Mucosa of rectum (tissue), 2 donors: Measurements from ENCODE around the gene CD164L2.
A peak's percentile ranks its signal among the peaks of the same experiment; 100 is the strongest.

Experiments
- H3K27ac ChIP-seq, 2 donors: one replicate each; pipeline ENCODE4 v1.7.0; 2013; ENCODE audit warnings: inconsistent platforms in 2 of 2, low read depth in 2 of 2, low read length in 2 of 2
- H3K27me3 ChIP-seq, 2 donors: one replicate each; pipeline ENCODE4 v1.7.0; 2013; ENCODE audit warnings: low read length in 2 of 2; ENCODE audit not compliant: control insufficient read depth in 2 of 2, insufficient read depth in 2 of 2
- H3K36me3 ChIP-seq, 2 donors: one replicate each; pipeline ENCODE4 v1.7.0; 2013; ENCODE audit warnings: low read length in 2 of 2; ENCODE audit not compliant: control insufficient read depth in 2 of 2, insufficient read depth in 2 of 2
- H3K4me1 ChIP-seq, 2 donors: one replicate each; pipeline ENCODE4 v1.7.0; 2013; ENCODE audit warnings: low read length in 2 of 2, mild to moderate bottlenecking in 1 of 2; ENCODE audit not compliant: control insufficient read depth in 2 of 2, insufficient read depth in 2 of 2
- H3K4me3 ChIP-seq, 2 donors: one replicate each; pipeline ENCODE4 v1.7.0; 2013; ENCODE audit warnings: low read length in 2 of 2
- H3K9ac ChIP-seq, 2 donors: one replicate each; pipeline ENCODE4 v1.7.0; 2013; ENCODE audit warnings: low read length in 2 of 2, low read depth in 1 of 2, mild to moderate bottlenecking in 1 of 2
- H3K9me3 ChIP-seq, 2 donors: one replicate each; pipeline ENCODE4 v1.7.0; 2013; ENCODE audit warnings: low read length in 2 of 2; ENCODE audit not compliant: control insufficient read depth in 2 of 2
- donor health status: healthy.
- donor health status: Normal muscosa, but diverticular disease.

The CD164L2 gene

DNA sequence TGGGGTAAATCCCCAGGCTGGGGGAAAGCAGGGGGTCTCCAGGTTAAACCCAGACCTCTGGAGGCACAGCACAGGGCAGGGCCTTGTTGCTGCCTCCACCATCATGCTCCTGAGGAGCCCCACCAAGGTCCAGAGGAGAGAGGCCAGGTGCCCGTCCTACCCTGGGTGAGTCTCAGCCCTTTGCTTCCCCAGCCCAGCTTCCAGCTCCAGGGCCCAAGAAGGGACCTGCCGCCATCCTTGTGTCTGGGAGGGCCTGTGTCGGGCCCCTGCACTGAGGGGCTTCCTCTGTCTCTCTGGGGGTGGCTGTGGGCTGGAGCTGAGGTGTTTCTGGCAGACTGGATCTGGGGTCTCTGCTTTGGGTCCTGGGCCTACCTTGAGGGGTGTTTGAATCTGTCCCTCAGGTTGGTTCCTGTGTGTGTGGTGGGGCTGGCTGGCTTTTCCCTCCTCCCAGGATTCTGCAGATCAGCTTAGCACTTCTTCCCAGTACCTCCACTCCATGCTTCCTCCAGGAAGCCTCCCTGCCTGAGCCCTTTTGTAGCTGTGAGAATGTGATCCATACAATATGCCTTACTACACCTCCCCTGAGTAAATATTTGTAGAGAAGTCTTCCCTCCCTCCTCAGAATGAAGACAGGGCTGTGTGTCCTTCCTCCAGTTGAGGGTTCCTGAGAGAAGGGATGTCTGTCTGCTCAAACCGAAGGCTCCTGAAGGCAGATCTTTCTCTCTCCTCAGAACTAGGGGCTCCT lies 15.4 kb upstream of the CD164L2 start:
- H3K4me3 ChIP-seq: no peak overlapping the region
- peaks cover 14 to 25% of the 10 kb centered on the region in 2 donors for H3K4me1 ChIP-seq
- H3K9me3 ChIP-seq: no peaks in the 10 kb centered on the region
- no peaks in the 10 kb centered on the region for H3K36me3 ChIP-seq
- no peak overlapping the region for H3K9ac ChIP-seq
- H3K27ac ChIP-seq: no peak overlapping the region
- H3K27me3 ChIP-seq: no peaks in the 10 kb centered on the region

- Histone ChIP-seq H3K4me3 (no peak overlapping the region), H3K9ac (no peak overlapping the region), H3K4me1 (peaks cover 7 to 19% of the 10 kb centered on the region in 2 donors), H3K27ac (no peak overlapping the region), H3K36me3 (no peaks in the 10 kb centered on the region), H3K27me3 (no peaks in the 10 kb centered on the region), H3K9me3 (no peaks in the 10 kb centered on the region)
Observed at GRCh38 chr1:27397749-27398148, 14.6 kb upstream of the CD164L2 start.

DNA sequence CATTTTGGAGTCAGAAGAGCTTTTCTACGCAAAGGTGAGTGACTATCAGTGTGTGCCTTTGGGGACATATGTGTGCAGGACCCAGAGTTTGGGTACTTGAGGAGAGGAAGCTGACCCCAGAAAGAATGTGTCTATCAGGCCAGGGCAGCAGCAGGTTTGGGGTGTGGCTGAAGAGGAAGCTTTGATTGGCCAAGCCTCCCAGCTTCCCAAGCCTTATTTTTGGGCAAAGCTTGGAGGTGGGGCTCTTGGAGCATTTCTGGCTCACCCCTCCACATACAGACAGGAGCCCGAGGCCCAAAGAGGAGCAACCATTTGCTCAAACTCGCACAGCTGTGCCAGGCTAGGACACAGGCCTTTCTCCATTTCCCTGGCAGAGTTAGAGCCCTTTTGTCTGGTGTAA lies 14.0 kb upstream of the CD164L2 start:
- H3K27me3 ChIP-seq: no peaks in the 10 kb centered on the region
- H3K9ac ChIP-seq: no peak overlapping the region
- no peaks in the 10 kb centered on the region for H3K36me3 ChIP-seq
- no peak overlapping the region for H3K4me3 ChIP-seq
- H3K9me3 ChIP-seq: no peaks in the 10 kb centered on the region
- H3K27ac ChIP-seq: no peak overlapping the region
- H3K4me1 ChIP-seq: peaks cover 1 to 15% of the 10 kb centered on the region in 2 donors

DNA sequence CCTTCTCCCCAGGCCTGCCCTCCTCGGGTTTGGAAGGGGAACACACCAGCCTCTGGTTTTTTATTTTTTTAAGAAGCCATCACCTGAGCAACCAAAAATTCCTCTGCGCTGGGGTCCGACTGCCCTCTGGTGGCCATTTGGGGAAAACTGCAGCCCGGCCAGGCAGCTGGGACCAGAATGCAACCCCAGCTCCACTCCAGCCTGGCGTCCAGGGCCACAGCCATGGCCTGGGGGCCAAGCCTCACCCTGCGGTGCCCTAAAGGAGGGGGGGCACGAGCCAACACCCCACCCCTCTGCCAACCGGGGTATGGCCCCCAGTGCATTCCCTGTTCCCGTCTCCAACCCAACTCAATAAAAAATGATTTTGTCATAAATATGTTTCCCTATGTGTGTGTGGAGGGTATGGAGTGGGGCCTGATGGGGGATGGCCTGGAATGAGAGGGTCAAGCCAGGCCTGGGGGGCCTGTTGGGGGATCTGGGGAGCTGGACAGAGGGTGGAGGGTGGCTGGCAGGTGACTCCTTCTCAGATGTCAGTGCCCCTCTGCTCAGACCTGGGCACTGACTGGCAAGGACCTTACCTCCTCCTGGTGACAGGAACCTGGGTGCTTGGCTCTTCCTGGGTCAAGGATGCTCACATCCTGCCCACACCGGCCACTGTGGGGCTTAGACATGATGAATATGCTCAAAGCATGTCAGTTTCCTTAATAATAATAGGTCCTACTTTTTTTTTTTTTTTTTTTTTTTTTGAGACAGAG lies 12.5 kb upstream of the CD164L2 start:
- Histone ChIP-seq H3K4me1 (peaks cover 9 to 20% of the 10 kb centered on the region in 2 donors), H3K27ac (no peak overlapping the region), H3K27me3 (peaks cover 0 to 3% of the 10 kb centered on the region in 2 donors), H3K9ac (no peak overlapping the region), H3K9me3 (no peaks in the 10 kb centered on the region), H3K4me3 (no peak overlapping the region), H3K36me3 (no peaks in the 10 kb centered on the region)

- no peak overlapping the region for H3K27ac ChIP-seq
- peaks cover 9 to 20% of the 10 kb centered on the region in 2 donors for H3K4me1 ChIP-seq
- H3K9ac ChIP-seq: no peak overlapping the region
Observed at GRCh38 chr1:27394925-27395324, 11.8 kb upstream of the CD164L2 start.

GRCh38 chr1:27394282-27394658 lies 11.1 kb upstream of the CD164L2 start:
- Histone ChIP-seq H3K4me3 (no peak overlapping the region), H3K4me1 (peaks cover 9 to 20% of the 10 kb centered on the region in 2 donors), H3K9ac (no peak overlapping the region), H3K36me3 (no peaks in the 10 kb centered on the region), H3K27ac (no peak overlapping the region), H3K27me3 (peaks cover 0 to 3% of the 10 kb centered on the region in 2 donors), H3K9me3 (no peaks in the 10 kb centered on the region)

More at GRCh38 chr1:27394925-27395324, 11.8 kb upstream of the CD164L2 start:
- Histone ChIP-seq H3K9me3 (no peaks in the 10 kb centered on the region), H3K27me3 (peaks cover 0 to 3% of the 10 kb centered on the region in 2 donors), H3K4me3 (no peak overlapping the region), H3K36me3 (no peaks in the 10 kb centered on the region)

- H3K27me3 ChIP-seq: peaks cover 0 to 3% of the 10 kb centered on the region in 2 donors
- no peak overlapping the region for H3K9ac ChIP-seq
- H3K27ac ChIP-seq: no peak overlapping the region
- no peak overlapping the region for H3K4me3 ChIP-seq
- no peaks in the 10 kb centered on the region for H3K36me3 ChIP-seq
- no peaks in the 10 kb centered on the region for H3K9me3 ChIP-seq
- peaks cover 9 to 16% of the 10 kb centered on the region in 2 donors for H3K4me1 ChIP-seq
Observed at GRCh38 chr1:27393641-27394281, 10.6 kb upstream of the CD164L2 start.

- no peak overlapping the region for H3K27ac ChIP-seq
Observed at GRCh38 chr1:27392778-27393635, 9.9 kb upstream of the CD164L2 start.

DNA sequence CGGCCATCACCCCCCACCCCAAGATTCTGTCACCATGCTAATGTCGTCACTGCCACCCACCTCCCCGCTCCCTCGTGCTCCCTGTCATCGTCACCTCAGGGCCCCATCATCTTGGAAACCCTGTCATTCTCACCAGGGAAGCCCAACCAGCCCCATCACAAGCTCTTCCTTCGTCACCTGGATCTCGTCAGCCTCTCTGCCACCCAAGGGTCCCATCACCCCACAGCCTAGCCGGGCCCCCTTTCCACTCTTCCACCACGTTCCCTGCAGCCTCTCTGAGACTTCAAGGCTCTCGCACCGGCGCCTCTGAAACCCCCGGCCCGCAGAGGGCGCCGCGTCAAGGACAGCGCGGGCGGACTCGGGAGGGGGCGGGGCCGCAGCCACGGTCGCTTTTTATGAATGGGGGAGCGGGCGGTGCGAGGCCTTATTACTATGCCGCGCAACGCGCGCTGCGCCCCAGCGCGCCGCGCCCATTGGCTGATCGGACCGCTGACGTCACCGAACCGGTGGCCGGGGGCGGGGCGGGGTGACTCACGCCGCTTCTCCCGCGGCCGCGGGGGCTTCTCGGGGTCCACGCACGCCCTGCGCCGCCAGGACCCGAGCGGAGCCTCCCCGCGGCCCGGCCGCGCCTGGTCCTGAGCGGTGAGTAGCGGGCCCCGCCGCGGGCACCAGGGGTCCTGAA lies 9.1 kb upstream of the CD164L2 start, which contains the start of gene GPR3:
Gene GPR3, plus strand, starts transcription at position 527 of the 682 bp plus-strand sequence. CDS start 1,177 bp downstream, outside the sequence.
- Histone ChIP-seq H3K9me3 (no peaks in the 10 kb centered on the region), H3K27me3 (peaks cover 0 to 3% of the 10 kb centered on the region in 2 donors), H3K4me3 (peak within 1 kb of the TSS; percentile 37 to 64), H3K27ac (no peak within 1 kb of the TSS), H3K36me3 (no peaks in the 10 kb centered on the region), H3K9ac (peak within 1 kb of the TSS; percentile 54 to 67), H3K4me1 (peaks cover 9 to 13% of the 10 kb centered on the region in 2 donors)

More at GRCh38 chr1:27392778-27393635, 9.9 kb upstream of the CD164L2 start:
- no peaks in the 10 kb centered on the region for H3K9me3 ChIP-seq
- H3K36me3 ChIP-seq: no peaks in the 10 kb centered on the region
- peak overlapping the region; percentile 37 to 64 for H3K4me3 ChIP-seq
- H3K4me1 ChIP-seq: peaks cover 9 to 13% of the 10 kb centered on the region in 2 donors
- peak overlapping the region; percentile 47 to 67 for H3K9ac ChIP-seq
- peaks cover 0 to 3% of the 10 kb centered on the region in 2 donors for H3K27me3 ChIP-seq
